Tibial artery (tissue), 4 donors: ENCODE results near the gene DGKI.

Source experiments
- DNase-seq, 2 donors: peaks; one replicate each; pipeline ENCODE4 v3.0.0-alpha.2; 2019
- H3K27ac ChIP-seq, 2 donors: fragments of 200-600 bp; sonication (generic) in 1 of 2; 1 replicate in 1 of 2; 2 replicates in 1 of 2; pipeline ENCODE4 v1.5.1; 2018 to 2019; ENCODE audit warnings: mild to moderate bottlenecking in 1 of 2
- H3K27me3 ChIP-seq, 2 donors: fragments of 200-600 bp; sonication (generic) in 1 of 2; one replicate each; pipeline versions ENCODE4 v1.5.1 to v1.6.0; 2016 to 2019
- H3K36me3 ChIP-seq, 3 donors: fragments of 200-600 bp; sonication (generic) in 2 of 3; one replicate each; pipeline ENCODE4 v1.5.1; 2016 to 2019; ENCODE audit warnings: mild to moderate bottlenecking in 2 of 3
- H3K4me1 ChIP-seq, 4 donors: fragments of 200-600 bp; sonication (generic) in 2 of 4; 1 replicate in 3 of 4; 2 replicates in 1 of 4; pipeline ENCODE4 v1.5.1; 2016 to 2019
- H3K4me3 ChIP-seq, 2 donors: fragments of 200-600 bp; sonication (generic) in 1 of 2; 1 replicate in 1 of 2; 2 replicates in 1 of 2; pipeline ENCODE4 v1.5.1; 2018 to 2019; ENCODE audit warnings: mild to moderate bottlenecking in 2 of 2
- H3K9me3 ChIP-seq, 3 donors: fragments of 200-600 bp; sonication (generic) in 1 of 3; one replicate each; pipeline ENCODE4 v1.5.1; 2016 to 2019
- CTCF ChIP-seq, 2 experiments: fragments of 200-600 bp in 1 of 2; fragments of 450-650 bp in 1 of 2; IDR thresholded peaks; one replicate each; pipeline ENCODE4 v1.5.1; 2017 to 2019; ENCODE audit warnings: antibody characterized with exemption in 2 of 2, mild to moderate bottlenecking in 1 of 2, moderate library complexity in 1 of 2
- intact Hi-C: fragments of 100-400 bp; cut with DNase I; formaldehyde crosslinking; loops from one replicate; pipeline ENCODE4 v1.15.0; 2023; ENCODE audit warnings: low total_unique reads

Gene DGKI

GRCh38 chr7:137795211-137795610 is 51.6 kb downstream of the DGKI start:
- intact Hi-C loops, result no loop called here
- no peaks in the 10 kb centered on the region for H3K36me3 ChIP-seq
- H3K4me3 ChIP-seq, result no peak overlapping the region
- H3K27me3 ChIP-seq, result no peaks in the 10 kb centered on the region
- no peaks in the 10 kb centered on the region for H3K4me1 ChIP-seq
- no peak for DNase-seq
- TF ChIP-seq CTCF (IDR thresholded peaks at IDR 0.05), result no peak
- H3K9me3 ChIP-seq, result no peaks in the 10 kb centered on the region
- no peak overlapping the region for H3K27ac ChIP-seq

GRCh38 chr7:137791930-137792329 is 54.8 kb downstream of the DGKI start:
- no peaks in the 10 kb centered on the region for H3K36me3 ChIP-seq
- no peaks in the 10 kb centered on the region for H3K9me3 ChIP-seq
- no peaks in the 10 kb centered on the region for H3K27me3 ChIP-seq
- no peak overlapping the region for H3K4me3 ChIP-seq
- no peak overlapping the region for H3K27ac ChIP-seq
- TF ChIP-seq CTCF (IDR thresholded peaks at IDR 0.05), result no peak
- intact Hi-C loops, result no loop called here
- H3K4me1 ChIP-seq, result peaks cover 0 to 10% (median 0%) of the 10 kb centered on the region in 4 donors
- DNase-seq, result no peak

GRCh38 chr7:137790828-137791227 is 55.9 kb downstream of the DGKI start:
- Histone ChIP-seq H3K36me3 (no peaks in the 10 kb centered on the region), H3K27ac (no peak overlapping the region), H3K4me1 (peaks cover 0 to 10% (median 0%) of the 10 kb centered on the region in 4 donors), H3K9me3 (no peaks in the 10 kb centered on the region), H3K4me3 (no peak overlapping the region), H3K27me3 (no peaks in the 10 kb centered on the region)
- intact Hi-C loops, result no loop called here
- TF ChIP-seq CTCF (IDR thresholded peaks at IDR 0.05), result no peak
- no peak for DNase-seq

DNA sequence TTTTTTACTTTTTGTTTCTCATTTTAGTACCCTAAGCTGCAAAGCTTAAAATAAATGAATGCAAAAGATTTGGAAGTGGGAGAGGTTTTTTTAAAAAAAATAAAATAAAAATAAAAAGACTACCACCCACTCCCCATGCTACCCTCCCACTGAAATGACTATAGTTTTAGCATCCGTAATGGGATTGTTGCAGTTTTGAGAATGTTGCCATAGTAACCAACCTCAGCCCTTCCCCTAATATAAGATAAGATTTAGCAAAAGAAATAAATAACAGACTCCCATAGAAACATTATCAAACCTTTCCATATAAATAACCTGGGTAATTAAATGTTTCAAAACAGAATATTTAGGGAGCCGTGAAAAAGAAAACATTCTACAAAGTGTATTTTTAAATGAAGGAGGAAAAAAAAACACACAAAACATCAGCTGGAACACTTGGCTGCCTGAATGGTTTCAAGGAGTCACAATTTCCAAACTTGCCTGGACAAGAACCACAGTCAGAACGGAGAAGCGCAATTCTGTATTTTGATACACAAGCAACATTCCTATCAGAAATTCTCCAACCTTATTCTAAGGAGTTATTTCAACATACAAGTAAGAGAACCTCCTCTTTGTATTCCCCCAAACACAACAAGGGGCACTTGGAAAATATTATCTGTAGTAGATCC is 57.4 kb downstream of the DGKI start:
- DNase-seq, result no peak
- no peak overlapping the region for H3K4me3 ChIP-seq
- TF ChIP-seq CTCF (IDR thresholded peaks at IDR 0.05), result no peak
- intact Hi-C loops, result no loop called here
- H3K4me1 ChIP-seq, result peaks cover 0 to 10% (median 0%) of the 10 kb centered on the region in 4 donors
- H3K27me3 ChIP-seq, result no peaks in the 10 kb centered on the region
- no peak overlapping the region for H3K27ac ChIP-seq
- no peaks in the 10 kb centered on the region for H3K36me3 ChIP-seq
- no peaks in the 10 kb centered on the region for H3K9me3 ChIP-seq

- Histone ChIP-seq H3K36me3 (no peaks in the 10 kb centered on the region), H3K4me1 (peaks cover 0 to 10% (median 0%) of the 10 kb centered on the region in 4 donors), H3K27ac (no peak overlapping the region), H3K4me3 (no peak overlapping the region), H3K9me3 (peaks cover 0 to 3% (median 0%) of the 10 kb centered on the region in 3 donors), H3K27me3 (no peaks in the 10 kb centered on the region)
- intact Hi-C loops, result no loop called here
- no peak for DNase-seq
- TF ChIP-seq CTCF (IDR thresholded peaks at IDR 0.05), result no peak
Measured at GRCh38 chr7:137787301-137787976, 59.3 kb downstream of the DGKI start.
